ENCODE results near the gene ADSS1.
"Not testable (repeated sequence)": the region's sequence is repeated elsewhere in the genome, so short reads cannot be mapped to it uniquely, and the experiment has no call there.

Gene ADSS1

DNA sequence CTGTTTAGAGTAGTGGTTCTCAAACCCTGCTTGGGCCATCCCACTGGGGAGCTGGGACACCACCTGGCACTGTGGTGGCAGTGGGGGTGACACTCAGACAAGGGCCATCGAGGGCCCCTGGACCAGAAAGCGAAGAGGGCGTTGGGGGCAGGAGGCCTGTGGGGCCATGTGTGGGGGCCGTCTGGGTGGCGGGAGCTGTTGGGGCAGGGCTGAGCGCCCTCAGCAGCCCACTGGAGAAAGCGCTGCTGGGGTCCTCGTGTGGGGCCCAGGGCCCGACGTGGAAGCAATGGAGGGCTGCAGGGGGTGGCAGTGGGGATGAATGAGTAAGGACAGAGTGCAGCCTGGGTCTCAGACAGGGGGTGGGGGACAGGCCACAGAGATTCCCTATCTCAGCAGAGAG lies 5.9 kb upstream of the ADSS1 start:
- DNase-seq = no peak

DNA sequence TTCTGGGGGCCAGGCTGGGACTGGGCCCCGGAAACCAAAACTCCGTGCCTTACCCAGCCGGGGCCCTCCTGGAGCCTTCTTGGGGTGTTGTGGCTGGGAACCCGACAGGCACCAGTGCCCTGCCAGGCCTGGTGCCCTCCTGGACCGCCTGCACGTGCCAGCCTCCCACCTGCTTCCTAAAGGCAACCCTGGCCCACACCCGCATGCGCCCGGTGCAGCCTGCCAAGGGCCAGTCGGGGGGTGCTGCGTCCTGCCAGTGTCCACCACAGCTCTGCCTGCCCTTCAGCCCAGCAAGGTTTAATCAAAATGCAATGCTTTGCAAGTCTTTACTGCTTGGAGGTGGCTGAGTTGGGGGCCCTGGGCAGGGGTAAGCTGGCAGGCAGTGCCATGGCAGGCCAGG lies 5.2 kb upstream of the ADSS1 start:
- no peak for DNase-seq

DNA sequence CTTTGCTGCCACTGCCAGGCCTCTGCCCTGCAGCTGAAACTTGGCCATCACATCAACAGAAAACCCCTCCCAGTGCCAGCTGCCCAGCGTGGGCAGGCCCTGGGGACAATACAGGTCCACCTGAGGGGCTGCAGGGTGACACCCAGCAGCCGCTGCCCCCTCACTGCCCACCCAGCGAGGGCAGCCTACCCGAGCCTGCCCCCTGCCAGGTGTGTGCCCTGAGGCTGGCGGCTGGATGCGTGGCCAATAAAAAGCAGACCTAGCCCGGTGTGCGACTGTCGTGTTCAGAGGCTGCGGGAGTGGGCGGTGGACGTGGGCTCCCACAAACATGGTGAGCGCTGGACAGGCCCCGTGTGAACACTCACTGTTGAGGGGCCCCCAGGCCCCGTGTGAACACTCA lies 4.7 kb upstream of the ADSS1 start:
- DNase-seq = no peak

DNA sequence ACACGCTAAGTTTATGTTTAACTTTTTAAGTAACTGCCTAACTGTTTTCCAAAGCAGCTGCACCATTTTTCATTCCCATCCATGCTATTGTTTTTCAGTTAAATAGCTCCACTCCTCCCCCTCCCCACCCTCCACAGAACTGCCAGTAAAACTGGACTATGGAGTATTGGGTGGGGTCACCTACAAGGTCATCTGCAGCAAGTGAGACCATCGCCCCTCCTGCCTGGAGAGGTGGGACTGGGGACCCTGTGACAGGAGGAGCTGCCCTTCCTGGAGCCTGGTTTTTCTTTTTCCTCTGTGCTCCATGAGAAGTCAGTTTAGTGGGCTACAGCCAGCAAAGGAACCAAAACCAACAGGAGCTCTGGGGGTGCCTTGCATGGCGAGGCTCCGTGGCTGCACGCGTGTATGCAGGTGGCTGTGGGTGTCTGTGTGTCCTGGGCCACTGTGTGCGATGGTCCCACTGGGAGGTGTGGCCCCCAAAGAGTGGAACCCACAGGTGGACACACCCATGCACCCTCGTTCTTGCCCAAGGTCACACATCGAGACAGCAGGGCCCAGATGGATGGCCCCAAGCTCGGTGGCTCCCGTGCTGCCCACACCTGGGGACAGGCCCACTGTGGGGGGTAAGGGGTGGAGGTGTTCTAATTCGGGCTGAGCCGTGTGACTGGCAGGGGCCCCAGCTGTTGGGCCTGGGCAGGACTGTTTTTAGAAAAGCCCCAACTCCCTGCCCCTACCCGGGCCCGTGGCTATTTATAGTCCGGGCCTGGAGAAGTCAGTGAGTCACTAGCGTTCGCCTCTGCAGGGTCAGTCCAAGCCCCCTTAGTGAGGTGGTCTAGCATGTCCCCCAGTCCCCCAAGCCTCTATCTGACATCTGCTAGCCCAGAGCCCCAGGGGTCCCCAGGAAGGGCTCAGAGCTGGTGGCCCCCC lies 2.3 kb upstream of the ADSS1 start:
- DNase-seq = no peak

DNA sequence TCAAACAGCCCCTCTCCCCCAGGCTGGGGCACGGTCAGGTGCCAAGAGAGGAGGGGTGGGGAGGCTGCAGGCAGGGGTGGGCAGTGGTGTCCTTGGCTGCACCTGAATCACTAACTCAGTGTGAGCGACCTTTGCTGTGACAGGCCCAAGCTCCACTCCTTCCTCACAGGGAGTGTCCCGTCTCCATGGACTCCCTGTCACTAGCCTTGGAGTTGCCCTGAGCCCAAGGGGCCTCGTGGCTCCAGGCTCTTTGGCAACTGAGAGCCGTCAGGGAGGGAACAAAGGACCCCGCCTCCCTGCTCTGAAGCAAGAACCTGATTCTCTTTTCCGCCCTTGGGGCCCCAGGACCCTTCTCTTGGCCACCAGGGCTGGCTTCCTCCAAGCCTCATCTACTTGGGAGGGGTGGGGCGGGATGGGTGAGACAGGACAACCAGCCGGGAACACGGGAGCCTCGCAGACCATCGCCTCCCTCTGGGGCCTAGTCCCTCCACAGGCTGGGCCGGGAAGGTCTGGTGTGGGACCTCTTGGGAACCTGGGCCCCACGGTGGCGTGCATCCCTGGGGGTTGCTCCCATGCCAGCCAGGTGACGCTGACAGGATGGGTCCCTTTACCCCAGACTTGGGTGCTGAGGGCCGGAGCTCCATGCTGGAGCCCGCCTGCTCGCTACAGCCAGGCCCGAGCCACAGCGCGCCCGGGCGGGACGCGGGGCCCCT lies 935 bp upstream of the ADSS1 start:
- DNase-seq = no peak

DNA sequence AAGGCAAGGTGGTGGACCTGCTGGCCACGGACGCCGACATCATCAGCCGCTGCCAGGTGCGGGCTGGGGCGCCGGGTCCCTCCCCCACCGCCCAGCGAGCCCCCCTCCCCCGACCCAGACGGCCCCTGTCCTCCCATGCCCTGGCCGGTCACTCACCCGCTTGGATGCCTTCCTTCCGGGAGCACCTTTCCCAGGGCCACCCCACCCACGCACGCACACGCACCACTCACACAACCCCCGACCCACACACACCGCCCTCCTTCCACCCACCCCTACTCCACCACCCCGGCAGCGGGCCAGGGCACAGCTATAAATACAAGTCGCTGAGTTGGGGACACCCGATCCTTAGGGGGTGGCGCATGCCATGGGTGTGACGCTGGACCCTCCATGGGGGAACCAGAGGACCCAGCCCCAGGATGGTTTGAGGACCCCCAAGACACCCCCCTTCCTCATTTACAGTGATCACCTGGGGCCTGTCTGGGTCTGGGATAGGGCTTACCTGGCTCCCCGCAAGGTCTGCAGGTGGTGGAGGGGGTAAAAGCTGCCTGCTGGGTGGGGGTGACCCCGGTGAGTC lies 465 bp downstream of the ADSS1 start:
- DNase-seq = no peak

DNA sequence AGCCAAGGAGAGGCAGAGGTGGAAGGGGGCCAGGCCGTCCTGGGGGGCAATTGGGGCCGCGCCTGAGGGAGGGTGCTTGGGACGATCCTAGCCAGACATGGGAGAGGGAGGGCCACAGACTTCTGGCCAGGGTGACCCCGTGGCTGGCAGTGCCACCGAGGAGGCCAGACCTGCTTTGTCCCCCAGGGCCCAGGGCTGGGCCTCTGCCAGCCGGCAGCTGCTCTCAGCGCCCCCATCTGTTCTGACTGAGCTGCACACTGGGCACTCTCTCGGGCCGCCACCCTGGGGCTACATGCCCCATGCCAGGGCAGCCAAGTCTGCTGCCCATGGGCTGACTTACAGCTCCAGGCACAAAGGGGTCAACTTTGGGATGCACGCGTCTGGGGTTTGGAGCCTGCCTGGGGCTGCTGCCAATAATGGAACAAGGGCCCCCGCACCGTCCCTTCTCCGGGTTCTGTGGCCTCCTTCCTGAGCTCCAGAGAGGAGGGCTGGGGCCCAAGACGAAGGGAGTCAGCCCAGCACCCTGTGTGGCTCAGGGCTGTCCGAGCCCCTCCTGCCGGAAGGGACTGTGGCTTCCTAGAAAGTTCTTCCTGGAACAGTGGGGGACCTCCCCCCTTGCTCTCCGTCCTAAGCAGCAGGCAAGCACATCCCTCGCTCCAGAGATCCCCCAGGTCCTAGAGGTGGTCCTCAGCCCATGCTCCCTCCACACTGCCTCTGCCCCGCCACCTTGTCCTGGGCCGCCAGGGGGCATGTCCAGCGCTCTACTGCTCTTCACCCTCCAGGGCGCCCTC lies 1.1 kb downstream of the ADSS1 start:
- no peak for DNase-seq

DNA sequence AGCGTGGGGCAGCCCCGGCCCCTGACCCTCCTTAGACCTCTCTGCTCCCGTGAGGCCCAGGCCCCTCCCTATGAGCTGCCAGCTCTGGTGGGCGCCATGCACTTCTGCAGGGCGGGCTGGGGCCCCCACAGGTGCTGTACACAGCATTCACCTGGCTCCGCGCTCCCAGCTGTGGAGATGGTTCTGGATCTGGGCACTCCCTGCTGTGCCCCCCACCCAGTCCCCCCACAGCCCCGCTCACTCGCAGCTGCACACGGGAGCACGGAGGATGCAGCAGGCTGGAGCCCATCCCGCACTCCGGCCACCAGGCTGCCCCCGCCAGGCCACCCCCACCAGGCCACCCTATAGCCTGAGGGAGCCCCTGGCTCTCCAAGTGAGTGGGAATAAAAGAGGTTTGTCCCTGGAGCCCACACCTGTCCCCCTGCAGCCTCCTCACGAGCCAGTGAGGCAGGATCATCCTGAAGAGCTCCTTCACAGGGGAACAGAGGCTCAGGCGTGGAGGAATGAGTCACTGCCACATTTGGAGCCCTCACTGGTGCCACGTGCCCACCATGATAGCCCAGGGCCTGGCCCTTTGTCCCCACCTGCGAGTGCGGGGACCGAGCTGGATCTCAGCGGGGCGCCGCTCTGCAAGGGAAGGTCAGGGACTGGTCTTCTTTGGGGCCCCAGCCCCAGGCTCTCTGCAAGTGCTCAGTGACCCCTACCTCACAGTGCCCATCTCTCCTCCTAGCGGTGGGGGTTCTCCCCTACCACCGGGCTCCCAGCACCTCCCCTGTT lies 1.9 kb downstream of the ADSS1 start:
- DNase-seq = no peak

DNA sequence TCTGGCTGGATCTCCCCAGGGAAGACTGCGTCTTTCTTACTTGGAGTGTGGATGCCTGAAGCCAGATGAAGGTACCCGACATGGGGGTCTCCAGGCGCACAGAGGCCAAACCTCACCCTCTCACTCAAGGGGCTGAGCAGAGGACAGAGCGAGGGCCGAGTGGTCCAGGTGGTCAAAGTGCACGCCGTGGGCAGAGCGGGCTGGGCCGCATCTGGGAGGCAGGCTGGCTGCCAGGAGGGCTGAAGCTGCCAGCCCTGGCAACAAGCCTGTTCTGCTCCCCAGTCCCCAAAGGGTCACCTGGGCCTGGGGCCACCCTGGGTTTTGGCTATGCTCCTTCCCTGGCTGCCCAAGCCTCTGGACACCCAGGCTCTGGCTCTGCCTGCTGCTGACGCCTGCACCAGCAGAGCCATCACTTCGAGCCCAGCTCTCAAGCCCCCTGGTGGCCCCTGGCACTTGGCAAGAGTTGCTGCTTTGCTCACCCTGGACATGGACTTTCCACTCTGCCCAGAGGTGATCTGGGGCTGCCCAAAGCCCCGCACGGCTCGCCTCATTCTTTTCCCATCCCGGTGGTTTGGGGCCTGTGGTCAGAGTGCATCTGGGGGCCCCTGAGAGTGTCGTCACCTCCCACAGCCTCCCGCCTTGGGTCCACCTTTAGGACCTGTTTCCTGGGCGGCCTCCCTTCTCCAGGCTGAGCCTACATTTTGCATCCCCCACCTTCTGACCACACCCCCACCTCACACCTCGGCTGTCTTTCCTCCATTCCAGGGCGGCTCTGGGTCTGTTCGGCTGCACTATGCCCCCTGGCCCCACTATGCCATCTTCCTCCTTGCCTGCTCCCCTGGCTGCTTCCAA lies 2.8 kb downstream of the ADSS1 start:
- DNase-seq = no peak

DNA sequence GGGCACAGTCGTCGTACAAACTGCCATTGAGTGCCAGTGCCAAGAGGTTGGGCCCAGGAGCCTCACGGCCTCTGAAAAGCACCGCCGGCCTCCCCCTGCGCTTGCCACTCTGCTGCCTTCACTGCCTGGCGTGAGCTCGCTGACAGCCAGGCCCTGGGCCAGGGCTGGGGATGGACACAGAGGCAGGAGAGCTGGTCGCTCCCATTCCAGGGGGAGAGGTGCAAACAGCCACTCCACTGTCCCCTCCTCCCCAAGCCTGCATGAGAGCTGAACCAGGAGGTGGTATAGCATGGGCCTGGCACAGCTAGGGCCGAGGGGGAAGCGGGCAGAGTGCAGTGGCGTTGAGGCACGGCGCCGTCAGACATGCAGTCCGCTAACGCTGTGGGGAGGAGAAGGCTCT lies 4.6 kb downstream of the ADSS1 start:
- DNase-seq = no peak

DNA sequence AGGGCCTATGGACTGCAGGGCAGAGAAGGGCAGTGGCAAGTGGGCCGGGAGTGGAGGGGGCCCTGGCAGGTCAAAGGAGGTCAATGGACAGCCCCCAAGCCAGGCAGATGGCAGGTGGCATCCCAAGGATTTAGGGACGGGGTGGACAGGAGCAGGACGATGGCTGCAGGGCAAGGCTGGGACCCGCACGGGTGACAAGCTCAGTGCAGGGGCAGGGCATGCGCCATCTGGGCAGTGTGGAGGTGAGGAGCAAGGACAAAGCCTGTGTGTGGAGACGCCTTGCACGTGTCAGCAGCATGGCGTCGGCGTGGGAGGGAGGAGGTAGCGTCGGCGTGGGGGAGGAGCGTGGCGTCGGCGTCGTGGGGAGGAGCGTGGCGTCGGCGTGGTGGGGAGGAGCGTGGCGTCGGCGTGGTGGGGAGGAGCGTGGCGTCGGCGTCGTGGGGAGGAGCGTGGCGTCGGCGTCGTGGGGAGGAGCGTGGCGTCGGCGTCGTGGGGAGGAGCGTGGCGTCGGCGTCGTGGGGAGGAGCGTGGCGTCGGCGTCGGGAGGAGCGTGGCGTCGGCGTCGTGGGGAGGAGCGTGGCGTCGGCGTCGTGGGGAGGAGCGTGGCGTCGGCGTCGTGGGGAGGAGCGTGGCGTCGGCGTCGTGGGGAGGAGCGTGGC lies 5.3 kb downstream of the ADSS1 start:
- not testable (repeated sequence) for DNase-seq

DNA sequence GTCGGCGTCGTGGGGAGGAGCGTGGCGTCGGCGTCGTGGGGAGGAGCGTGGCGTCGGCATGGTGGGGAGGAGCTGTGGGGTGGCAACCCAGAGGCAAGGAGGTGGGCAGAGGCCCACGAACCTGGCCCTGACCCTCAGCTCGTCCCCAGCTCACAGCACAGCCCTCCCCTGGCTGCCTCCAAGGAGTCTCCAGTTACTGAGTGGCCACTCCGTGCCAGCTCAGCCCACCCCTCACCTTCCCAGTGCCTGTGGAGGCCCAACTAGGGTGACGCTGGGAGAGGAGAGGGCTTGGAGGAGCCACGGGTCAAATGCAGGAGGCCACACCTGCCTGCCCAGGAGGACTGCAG lies 5.8 kb downstream of the ADSS1 start:
- no peak for DNase-seq

DNA sequence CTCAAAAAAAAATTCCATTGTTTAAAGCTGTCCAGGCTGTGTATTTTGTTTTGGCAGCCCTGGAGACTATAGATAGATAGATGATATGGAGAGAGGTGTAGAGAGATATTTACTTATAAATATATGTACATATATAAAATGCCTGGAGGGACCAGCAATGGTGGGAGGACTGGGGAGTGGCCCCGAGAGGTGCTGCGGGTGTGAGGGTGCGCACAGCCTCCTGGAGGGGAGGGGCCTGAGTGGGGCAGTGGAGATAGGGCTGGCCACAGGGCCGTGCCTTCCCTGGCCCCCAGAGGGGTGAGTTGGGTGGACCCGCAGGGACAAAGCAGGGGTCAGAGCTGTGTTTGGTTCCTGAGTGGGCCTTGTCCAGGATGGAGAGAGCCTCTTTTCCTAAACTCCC lies 6.5 kb downstream of the ADSS1 start:
- no peak for DNase-seq

DNA sequence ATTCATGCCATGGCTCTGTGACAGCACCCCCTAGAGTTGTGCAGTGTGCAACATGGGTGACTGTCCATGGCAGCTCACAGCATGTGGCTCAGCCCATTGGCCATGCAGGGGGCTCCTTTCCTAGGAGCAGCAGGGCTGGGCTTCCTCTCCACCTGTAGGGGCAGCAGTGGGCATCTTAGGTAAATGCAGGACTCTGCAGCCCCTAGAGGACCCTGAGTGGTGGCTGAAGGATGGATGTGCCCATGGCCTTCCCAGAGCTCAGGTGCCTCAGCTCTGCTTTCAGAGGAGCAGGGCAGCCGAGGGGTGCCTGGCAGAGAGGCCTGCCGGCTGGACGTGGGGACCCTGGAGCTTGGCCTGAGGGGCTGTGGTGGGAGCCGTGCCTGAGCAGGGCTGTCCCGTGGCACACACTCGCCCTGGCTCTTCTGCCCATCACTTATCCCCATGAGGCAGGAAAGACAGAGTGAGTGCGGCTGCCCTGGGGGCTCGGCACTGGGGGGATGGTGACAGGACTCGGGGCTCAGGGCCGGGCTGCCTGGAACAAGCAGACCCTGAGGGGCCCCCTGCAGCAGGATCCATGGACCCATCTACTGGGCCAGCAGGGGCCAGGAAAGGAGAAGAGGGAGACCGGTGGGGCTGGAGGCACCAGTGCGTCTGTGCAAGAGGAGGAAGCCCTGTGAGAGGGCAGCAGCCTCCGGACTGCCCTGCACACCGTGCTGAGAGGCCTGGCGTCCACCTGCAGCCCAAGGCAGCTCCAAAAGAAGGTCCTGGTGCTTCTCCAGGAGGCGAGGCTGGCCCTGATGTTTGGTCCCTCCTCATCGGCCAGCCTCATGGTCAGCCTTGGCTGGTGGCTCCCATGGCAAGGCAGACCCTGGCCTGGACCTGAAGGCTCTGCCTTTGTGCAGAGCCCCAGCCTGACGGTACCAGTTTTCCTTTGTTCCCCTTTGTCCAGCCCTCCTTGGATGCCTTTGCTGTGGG lies 7.6 kb downstream of the ADSS1 start:
- no peak for DNase-seq

DNA sequence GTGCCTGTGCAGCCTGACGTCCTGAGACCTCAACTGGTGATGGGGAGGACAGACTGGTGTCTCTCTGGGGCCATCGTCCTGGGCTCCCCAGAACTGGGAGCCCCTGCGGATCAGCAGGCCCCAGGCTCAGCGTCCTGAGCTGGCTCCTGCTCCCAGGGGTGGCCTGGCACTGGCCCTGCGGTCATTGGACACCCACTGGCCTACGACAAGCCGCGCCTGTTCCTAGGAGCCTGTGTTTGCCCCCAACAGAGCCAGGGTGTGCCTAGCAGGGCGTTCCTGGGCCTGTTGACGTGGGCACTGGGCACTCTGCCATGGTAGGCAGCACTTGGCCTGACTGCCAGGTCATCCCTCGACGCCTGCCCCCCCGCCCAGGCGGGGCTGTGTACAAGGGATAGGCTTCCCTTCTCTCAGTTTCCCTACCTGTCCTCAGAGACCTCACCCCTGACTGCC lies 8.4 kb downstream of the ADSS1 start:
- DNase-seq = no peak

DNA sequence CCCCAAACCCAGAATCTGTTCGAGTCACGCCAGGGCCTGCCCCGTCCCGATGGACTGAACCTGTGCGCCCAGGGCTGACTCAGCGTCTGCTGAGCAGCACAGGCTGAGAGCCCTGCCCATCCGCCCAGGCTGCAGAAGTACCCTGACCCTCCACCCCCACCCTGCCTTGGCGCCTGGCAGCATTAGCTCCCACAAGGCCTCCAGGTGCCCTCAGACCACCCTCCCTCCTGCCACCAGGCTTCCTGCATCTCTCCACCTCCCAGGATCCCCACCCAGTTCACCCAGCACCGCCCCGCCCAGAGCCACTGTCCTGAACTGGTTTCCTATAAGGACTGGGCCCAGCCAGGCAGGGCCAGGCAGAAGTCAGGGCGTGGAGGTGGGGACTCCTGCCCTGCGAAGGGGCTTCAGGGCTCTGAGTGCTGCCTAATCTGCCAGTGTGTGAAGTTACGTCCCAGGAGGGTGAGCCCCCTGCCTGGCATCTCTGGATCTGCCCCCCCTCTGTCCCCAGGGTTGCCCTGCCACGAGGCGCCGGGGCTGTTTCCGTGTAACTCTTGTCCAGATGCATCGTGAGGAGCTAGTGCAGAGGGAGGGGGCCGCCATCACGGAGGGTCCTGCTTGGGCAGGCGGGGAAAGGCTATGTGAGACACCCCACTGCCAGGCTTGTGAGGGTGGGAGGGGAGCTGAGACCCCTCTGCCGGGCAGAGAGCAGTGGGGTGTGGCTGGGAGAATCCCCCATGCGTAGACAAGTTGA lies 9.1 kb downstream of the ADSS1 start:
- no peak for DNase-seq

DNA sequence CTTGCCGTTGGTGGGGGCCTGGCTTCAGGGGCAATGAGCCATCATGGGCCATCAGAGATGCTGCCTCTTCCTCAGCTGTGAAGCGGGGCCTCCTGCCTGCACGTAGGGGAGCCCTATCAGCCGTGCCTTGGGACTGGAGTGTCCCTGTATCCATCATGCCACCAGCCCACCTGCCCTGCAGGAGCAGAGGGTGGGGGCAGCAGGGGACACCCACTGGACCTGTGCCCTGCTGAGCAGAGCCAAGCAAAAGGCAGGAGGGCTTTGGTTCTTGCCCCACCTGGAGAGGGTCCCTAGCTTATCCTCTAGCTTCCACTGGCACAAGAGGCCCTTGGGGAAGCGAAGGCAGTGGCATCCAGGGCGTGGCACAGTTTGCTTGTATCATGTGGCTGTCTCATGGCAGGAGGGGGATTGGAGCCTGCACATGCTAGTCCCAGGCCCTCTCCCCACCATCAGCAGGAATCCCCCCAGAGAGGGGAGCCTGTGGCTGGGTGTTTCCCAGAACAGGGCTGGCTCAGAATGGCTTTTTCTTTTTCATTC lies 10.1 kb downstream of the ADSS1 start:
- no peak for DNase-seq

DNA sequence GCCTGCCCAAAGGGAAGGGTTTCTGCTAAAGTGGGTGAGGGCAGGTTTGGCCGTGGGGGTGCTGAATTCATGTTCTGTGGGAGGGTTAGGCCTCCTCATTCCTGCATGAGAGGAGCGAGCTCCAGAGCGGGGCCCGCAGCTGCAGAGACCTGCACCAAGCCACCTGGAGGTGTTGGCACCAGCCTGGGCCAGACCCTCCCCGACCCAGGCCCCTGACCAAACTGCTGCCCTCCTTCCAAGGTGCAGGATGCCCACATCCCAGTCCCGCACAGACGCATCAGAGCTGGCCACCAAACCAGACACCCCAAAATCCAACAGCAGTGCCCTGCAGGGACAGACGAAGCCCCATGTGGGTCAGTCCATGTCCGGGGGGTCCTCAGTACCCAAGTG lies 10.6 kb downstream of the ADSS1 start:
- DNase-seq = no peak

Data from NCI-H1436 (cell line).